Esophagus squamous epithelium (tissue), 5 donors: ENCODE results near the gene SMIM35. TPM values are rescaled to one million over a fixed set of nuclear protein-coding genes. Genes with fewer than 3 reads are reported as not detected.

Experiments used
- DNase-seq: peaks from one replicate; lab custom pipeline; 2025; lab: John Stamatoyannopoulos, UW
- H3K27ac ChIP-seq, 4 donors: fragments of 200-600 bp; sonication (generic); one replicate each; pipeline ENCODE4 v1.5.1; 2016 to 2019; ENCODE audit warnings: mild to moderate bottlenecking in 1 of 4
- H3K27me3 ChIP-seq, 4 donors: fragments of 200-600 bp; sonication (generic); 1 replicate in 3 of 4; 2 replicates in 1 of 4; pipeline versions ENCODE4 v1.5.1 to v1.6.0; 2017 to 2021; ENCODE audit warnings: antibody characterized with exemption in 1 of 4
- H3K36me3 ChIP-seq, 3 donors: fragments of 200-600 bp; sonication (generic); one replicate each; pipeline ENCODE4 v1.5.1; 2016 to 2019
- H3K4me1 ChIP-seq, 3 donors: fragments of 200-600 bp; sonication (generic); one replicate each; pipeline ENCODE4 v1.5.1; 2017 to 2019
- H3K4me3 ChIP-seq, 4 donors: fragments of 200-600 bp; sonication (generic); 1 replicate in 3 of 4; 2 replicates in 1 of 4; pipeline ENCODE4 v1.5.1; 2016 to 2019; ENCODE audit warnings: mild to moderate bottlenecking in 2 of 4, moderate library complexity in 1 of 4
- H3K9me3 ChIP-seq, 3 donors: fragments of 200-600 bp; sonication (generic); one replicate each; pipeline ENCODE4 v1.5.1; 2016 to 2019
- POLR2A ChIP-seq, 4 donors: fragments of 450-650 bp; IDR thresholded peaks; one replicate each; pipeline ENCODE4 v1.6.1; 2017; ENCODE audit warnings: antibody characterized with exemption in 4 of 4, mild to moderate bottlenecking in 4 of 4, moderate library complexity in 3 of 4
- WGBS, 2 donors: methylation state at CpG; one replicate each; pipeline ENCODE4 v1.1.5; 2018; 5-methylcytosine and 5-hydroxymethylcytosine counted together
- intact Hi-C: fragments of 100-400 bp; cut with DNase I; formaldehyde crosslinking; loops from one replicate; pipeline ENCODE4 v1.15.0; 2022
- total RNA-seq, 4 donors: library from RNA; depleted of rRNA; stranded (reverse); fragments of >200 nt; gene quantifications; one replicate each; pipeline ENCODE4 v1.1.0, GENCODE V29; 2016
- TF ChIP-seq, protein P1 (sequence below), 6 experiments: fragments of 450-650 bp in 4 of 6; fragments of 200-600 bp in 2 of 6; sonication (generic) in 2 of 6; IDR thresholded peaks; one replicate each; pipeline ENCODE4 v1.5.1; 2016 to 2019; ENCODE audit warnings: antibody characterized with exemption in 6 of 6, mild to moderate bottlenecking in 4 of 6, moderate library complexity in 4 of 6
- donor health status: DM: yes; HTN: yes; CAD: no.

Gene SMIM35
- not detected for total RNA-seq

DNA sequence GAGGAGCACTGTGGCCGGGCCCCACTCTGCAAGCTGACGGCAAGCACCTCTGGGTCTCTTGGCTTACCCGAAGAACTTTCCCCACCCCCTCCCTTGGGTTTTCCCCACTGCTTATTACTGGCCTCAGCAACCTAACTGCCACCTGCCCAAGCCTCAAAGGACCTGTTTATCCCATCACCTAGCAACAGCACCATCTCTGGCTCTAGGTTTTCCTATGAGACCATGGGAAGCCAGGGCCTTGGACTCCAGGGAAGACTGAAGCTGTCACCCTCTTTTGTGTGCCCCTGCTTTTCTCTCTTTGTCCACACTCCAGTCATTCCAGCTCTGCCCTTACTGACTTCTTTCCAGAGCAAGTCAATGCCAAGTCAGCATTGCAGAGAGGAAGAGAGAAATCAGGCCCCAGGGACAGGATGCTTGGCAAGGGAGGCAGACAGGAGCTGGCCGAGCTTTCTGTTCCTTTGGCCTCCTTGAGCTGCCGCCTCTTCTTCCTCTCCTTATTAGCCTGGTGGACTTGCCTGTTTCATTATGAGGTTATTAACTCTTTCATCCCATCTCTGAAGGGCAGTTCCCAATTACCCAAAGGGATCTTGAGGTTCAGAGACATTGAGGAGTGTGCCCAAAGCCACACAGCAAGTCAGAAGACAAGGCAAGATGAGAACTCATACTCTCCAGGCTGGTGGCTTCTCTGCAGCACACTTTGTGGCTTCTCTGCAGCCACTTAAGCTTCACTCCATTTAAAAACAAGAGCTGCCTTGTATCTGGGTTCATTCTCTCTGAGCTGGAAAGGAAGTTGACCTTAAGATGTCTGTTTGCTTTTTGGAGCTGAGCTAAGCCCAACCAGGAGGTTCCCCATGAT, at the start of gene SMIM35:
SMIM35 (minus strand) TSS at position 51 of the 856 bp plus-strand sequence. CDS start 206 bp downstream, outside the sequence.
- Histone ChIP-seq H3K4me1 (peaks cover 4 to 66% (median 9%) of the 10 kb centered on the region in 3 donors), H3K9me3 (peaks cover 0 to 14% (median 0%) of the 10 kb centered on the region in 3 donors), H3K4me3 (no peak within 1 kb of the TSS), H3K36me3 (peaks cover 0 to 59% (median 0%) of the 10 kb centered on the region in 3 donors), H3K27ac (no peak within 1 kb of the TSS), H3K27me3 (peaks cover 0 to 2% (median 0%) of the 10 kb centered on the region in 4 donors)
- intact Hi-C loops = no loop called here
- WGBS, 2 donors = 48 to 54% methylated on average over 4 to 5 of the region's 5 CpGs
- no peak for DNase-seq
- TF ChIP-seq, protein P1, sequence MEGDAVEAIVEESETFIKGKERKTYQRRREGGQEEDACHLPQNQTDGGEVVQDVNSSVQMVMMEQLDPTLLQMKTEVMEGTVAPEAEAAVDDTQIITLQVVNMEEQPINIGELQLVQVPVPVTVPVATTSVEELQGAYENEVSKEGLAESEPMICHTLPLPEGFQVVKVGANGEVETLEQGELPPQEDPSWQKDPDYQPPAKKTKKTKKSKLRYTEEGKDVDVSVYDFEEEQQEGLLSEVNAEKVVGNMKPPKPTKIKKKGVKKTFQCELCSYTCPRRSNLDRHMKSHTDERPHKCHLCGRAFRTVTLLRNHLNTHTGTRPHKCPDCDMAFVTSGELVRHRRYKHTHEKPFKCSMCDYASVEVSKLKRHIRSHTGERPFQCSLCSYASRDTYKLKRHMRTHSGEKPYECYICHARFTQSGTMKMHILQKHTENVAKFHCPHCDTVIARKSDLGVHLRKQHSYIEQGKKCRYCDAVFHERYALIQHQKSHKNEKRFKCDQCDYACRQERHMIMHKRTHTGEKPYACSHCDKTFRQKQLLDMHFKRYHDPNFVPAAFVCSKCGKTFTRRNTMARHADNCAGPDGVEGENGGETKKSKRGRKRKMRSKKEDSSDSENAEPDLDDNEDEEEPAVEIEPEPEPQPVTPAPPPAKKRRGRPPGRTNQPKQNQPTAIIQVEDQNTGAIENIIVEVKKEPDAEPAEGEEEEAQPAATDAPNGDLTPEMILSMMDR (IDR thresholded peaks at IDR 0.05) = no peak
- TF ChIP-seq POLR2A (IDR thresholded peaks at IDR 0.05) = no peak

DNA sequence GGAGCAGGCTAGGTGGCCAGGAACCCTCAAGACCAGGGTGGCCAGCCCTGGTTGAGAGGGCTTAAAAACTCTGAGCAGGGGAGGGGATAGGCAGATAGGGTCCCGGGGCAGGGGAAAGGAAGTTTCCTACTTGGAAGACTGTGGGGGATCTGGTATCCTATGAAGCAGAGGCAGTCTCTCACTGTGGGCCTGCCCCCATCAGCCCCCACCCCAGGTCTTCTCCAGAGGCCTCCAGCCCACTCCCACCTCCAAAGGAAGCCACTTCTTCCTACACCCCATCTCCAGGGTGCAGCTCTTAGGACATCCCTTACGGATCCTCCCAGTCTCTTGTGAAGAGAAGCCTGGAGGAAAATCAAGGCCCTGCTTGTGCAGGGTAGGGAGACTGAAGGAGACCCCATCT, 49.6 kb upstream of the SMIM35 start:
- WGBS, 2 donors = 83% methylated on average over 1 of the region's 2 CpGs

DNA sequence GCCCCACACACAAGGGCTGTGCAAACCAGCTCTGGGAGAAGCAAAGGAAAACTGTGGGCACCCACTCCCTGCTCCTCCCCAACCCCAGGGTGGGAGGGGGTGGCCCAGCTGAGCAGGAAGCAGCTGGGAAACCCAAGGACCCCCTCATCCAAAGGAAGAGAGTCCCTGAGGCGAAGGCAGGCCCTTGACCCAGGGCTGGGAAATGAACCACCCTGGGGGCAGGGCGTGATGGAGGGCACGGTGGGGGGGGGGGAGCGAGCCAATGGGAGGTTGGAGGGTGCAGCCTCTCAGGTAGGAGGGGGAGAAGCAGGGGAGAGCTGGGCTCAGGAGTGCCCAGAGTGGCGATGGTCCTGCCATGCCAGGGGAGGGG, 49.0 kb upstream of the SMIM35 start:
- peaks cover 0 to 21% (median 0%) of the 10 kb centered on the region in 3 donors for H3K4me1 ChIP-seq
- H3K36me3 ChIP-seq = no peaks in the 10 kb centered on the region
- intact Hi-C loops = no loop called here

More for the DNA sequence above, 49.6 kb upstream of the SMIM35 start:
- H3K9me3 ChIP-seq = no peaks in the 10 kb centered on the region
- H3K27me3 ChIP-seq = peaks cover 0 to 50% (median 0%) of the 10 kb centered on the region in 4 donors
- no peak overlapping the region for H3K4me3 ChIP-seq
- no peak for DNase-seq
- TF ChIP-seq POLR2A (IDR thresholded peaks at IDR 0.05) = no peak
- TF ChIP-seq, protein P1 (IDR thresholded peaks at IDR 0.05) = no peak
- H3K4me1 ChIP-seq = peaks cover 0 to 20% (median 0%) of the 10 kb centered on the region in 3 donors
- intact Hi-C loops = no loop called here
- H3K36me3 ChIP-seq = no peaks in the 10 kb centered on the region
- no peak overlapping the region for H3K27ac ChIP-seq

DNA sequence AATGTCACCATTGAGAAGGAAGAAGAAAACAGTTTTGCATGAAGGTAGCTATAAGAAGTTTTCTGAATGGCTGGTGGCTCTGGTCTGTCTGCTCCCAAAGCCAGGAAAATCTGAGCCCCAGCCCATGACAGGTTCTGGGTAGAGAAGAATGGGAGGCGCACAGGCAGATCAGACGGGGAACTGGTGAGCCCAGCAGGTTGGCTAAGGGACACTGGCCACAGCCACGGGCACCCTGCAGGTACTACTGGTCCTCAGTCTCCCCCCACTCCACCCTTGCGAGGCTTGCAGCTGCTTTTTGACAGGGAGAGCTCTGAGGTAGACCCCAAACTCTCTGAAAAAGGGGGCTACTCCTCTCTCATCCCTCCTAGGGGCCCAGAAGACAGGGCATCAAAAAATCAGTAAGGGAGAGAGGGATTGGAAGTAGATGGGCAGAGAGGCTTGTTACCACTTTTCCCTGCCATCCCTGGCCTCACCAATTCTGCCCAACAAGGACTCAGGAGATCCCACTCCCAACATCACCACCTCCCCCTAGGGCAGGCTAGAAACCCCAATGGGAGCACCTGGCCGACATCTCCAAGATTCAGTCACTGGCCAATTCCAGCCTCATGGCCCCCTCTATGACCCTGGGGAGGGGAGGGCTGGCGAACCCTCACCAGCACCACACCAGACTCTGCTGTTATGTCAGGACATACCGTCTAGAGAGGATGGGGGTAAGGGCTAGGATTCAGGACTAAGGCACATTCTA, 48.5 kb upstream of the SMIM35 start:
- intact Hi-C loops = no loop called here
- TF ChIP-seq, protein P1 (IDR thresholded peaks at IDR 0.05) = no peak
- no peak for TF ChIP-seq POLR2A (IDR thresholded peaks at IDR 0.05)
- Histone ChIP-seq H3K36me3 (no peaks in the 10 kb centered on the region), H3K9me3 (no peaks in the 10 kb centered on the region), H3K27ac (no peak overlapping the region), H3K4me1 (peaks cover 0 to 24% (median 0%) of the 10 kb centered on the region in 3 donors), H3K27me3 (peaks cover 0 to 39% (median 0%) of the 10 kb centered on the region in 4 donors), H3K4me3 (no peak overlapping the region)
- WGBS, 2 donors = 83% methylated on average over 1 to 2 of the region's 7 CpGs
- DNase-seq = no peak

More for the DNA sequence above, 49.0 kb upstream of the SMIM35 start:
- no peak overlapping the region for H3K4me3 ChIP-seq
- TF ChIP-seq, protein P1 (IDR thresholded peaks at IDR 0.05) = no peak
- no peak for TF ChIP-seq POLR2A (IDR thresholded peaks at IDR 0.05)
- no peaks in the 10 kb centered on the region for H3K9me3 ChIP-seq
- H3K27me3 ChIP-seq = peaks cover 0 to 45% (median 0%) of the 10 kb centered on the region in 4 donors
- DNase-seq = no peak
- H3K27ac ChIP-seq = no peak overlapping the region
- 42% methylated on average over 3 of the region's 5 CpGs; no CpG with 5 or more reads in 1 of the 2 donors for WGBS, 2 donors
